Transverse colon (tissue), 3 donors: ENCODE results near the gene SERPINB6.

Source experiments
- EP300 ChIP-seq: sonication (generic); formaldehyde crosslinking; IDR thresholded peaks from one replicate; pipeline ENCODE4 v1.6.1; 2017; ENCODE audit warnings: antibody characterized with exemption, low read depth
- POLR2AphosphoS5 ChIP-seq, 3 donors: sonication (generic); formaldehyde crosslinking; IDR thresholded peaks; one replicate each; pipeline ENCODE4 v1.6.1; 2016; ENCODE audit warnings: antibody characterized with exemption in 3 of 3

DNA sequence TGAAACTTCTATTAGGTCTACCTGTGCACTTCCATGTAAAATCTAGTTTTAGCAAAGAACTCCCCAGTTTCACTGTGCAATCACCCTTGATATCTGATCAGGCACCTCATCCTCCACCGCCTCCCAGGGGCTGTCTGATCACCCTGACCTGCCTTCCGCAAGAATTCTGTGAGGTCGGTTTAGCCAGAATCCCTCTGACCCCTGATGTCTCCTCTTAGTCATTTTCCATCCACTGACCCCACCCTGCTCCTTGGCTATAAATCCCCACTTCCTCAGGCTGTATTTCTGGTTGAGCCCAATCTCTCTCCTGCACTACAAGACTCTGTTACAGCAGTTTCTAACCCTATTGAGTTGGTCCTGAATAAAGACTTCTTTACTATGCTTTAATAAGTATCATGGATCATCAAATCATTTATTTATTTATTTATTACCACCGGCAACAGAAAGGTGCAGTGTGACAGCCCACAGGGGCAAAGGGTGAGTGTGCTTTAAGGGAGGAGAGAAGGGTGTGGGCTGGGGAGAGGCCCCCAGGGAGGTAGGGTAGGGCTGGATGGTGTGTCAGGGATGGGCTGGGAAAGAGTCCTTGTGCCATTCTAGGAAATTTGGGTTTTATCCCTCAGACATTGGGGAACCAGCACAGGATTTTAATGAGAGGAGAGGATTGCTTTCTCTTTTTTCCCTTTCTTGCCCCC lies 11.2 kb upstream of the SERPINB6 start:
- no peak for TF ChIP-seq POLR2AphosphoS5 (IDR thresholded peaks at IDR 0.05)
- no peak for TF ChIP-seq EP300
